Activated T-cell treated with anti-CD3 and anti-CD28 coated beads, Interleukin-2, amount 50 U/mL, for 24 hours (primary cell): Measurements from ENCODE around the gene TIGD1.
A peak's percentile ranks its signal among the peaks of the same experiment; 100 is the strongest.
"Not testable (repeated sequence)": the region's sequence is repeated elsewhere in the genome, so short reads cannot be mapped to it uniquely, and the experiment has no call there.

Experiments used
- DNase-seq: peaks from one replicate; pipeline ENCODE4 v3.0.0-alpha.2; 2020
- H3K27ac Mint-ChIP-seq: 2 replicates; pipeline ENCODE4 v1.8.0; 2020; ENCODE audit warnings: mild to moderate bottlenecking, mixed read lengths
- H3K27me3 Mint-ChIP-seq: 2 replicates; pipeline ENCODE4 v1.8.0; 2020; ENCODE audit warnings: mixed read lengths
- H3K36me3 Mint-ChIP-seq: 2 replicates; pipeline ENCODE4 v1.8.0; 2020; ENCODE audit warnings: low read depth, mixed read lengths
- H3K4me1 Mint-ChIP-seq: 2 replicates; pipeline ENCODE4 v1.8.0; 2020; ENCODE audit warnings: low read depth, mixed read lengths
- H3K4me3 Mint-ChIP-seq: 2 replicates; pipeline ENCODE4 v1.8.0; 2020; ENCODE audit warnings: mild to moderate bottlenecking, moderate library complexity, mixed read lengths
- H3K9me3 Mint-ChIP-seq: 2 replicates; pipeline ENCODE4 v1.8.0; 2020; ENCODE audit warnings: mixed read lengths

The TIGD1 gene

DNA sequence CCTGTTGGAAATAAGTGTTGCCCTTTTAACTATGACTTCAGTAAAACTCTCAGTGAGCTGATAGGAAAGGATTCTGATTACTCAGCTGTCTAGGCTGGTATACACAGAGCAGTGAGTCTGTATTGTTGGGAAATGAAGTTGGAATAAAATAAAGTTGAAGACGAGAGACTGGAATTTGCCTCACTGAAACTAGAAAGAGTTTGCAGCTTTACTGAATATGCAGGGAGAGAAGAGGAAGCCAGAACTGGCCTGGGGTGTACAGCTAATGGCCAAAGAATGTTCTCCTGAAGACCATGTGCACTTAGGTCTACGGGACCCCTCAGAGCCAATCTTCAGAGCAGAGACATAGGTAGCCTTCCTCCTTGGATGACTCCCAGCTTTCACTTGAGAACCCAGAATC lies 26.6 kb upstream of the TIGD1 start:
- Mint-ChIP-seq H3K9me3 (no peaks in the 10 kb centered on the region), H3K27me3 (no peaks in the 10 kb centered on the region), H3K4me3 (no peak overlapping the region), H3K4me1 (peaks cover 14% of the 10 kb centered on the region), H3K36me3 (peaks cover 83% of the 10 kb centered on the region), H3K27ac (no peak overlapping the region)
- DNase-seq, result no peak

DNA sequence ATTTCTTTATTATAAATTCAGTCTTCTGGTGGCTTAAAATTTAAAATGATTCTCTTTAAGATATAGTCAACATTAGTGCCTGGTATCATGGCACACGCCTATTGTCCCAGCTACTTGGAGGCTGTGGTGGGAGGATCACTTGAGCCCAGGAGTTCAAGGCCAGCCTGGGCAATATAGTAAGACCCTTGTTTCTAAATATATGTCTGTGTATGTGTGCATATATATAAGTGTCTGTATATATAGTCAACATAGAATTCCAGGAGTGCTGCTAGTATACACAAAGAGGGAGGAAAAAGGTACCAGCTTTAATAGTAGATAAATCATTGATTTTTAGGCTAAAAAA lies 25.0 kb upstream of the TIGD1 start:
- H3K9me3 Mint-ChIP-seq, result no peaks in the 10 kb centered on the region
- DNase-seq, result no peak
- peaks cover 12% of the 10 kb centered on the region for H3K4me1 Mint-ChIP-seq
- H3K27ac Mint-ChIP-seq, result no peak overlapping the region
- no peak overlapping the region for H3K4me3 Mint-ChIP-seq
- peaks cover 83% of the 10 kb centered on the region for H3K36me3 Mint-ChIP-seq
- H3K27me3 Mint-ChIP-seq, result no peaks in the 10 kb centered on the region

DNA sequence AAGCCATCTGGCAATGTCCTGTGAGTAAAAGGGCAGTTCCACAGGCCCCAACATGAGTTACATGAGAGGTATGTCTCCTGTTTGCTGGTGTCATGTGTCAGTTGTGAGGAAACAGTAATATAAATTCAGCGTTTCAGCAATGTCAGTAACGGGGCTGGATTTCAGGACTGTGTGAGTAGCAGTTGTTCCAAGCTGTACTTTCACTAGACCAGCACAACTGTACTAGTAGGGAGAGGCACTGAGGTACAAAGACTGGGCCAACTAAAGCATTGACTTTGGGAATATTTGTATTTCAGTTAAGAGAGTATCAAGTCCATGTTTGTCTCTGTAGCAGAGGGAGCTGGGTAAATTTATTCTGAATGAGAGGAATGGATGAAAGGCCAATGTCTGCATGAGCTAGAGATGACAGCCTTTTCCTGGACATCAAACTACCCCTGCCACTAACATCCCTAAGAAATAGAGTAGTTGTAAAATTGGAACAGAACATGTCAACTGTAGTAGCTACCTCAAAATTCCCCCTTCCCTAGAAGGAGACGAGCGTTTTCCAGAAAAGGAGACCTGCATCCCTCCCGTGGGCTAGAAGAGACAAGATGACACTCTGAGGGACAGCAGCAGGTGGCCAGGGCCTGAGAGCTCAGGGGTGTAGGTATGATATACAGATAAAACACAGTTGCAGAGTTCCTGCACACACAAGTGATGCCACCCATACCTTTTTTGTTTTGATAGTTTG lies 24.5 kb upstream of the TIGD1 start:
- Mint-ChIP-seq H3K4me1 (peaks cover 7% of the 10 kb centered on the region), H3K9me3 (no peaks in the 10 kb centered on the region), H3K27me3 (no peaks in the 10 kb centered on the region), H3K4me3 (no peak overlapping the region), H3K36me3 (peaks cover 85% of the 10 kb centered on the region), H3K27ac (no peak overlapping the region)
- no peak for DNase-seq

DNA sequence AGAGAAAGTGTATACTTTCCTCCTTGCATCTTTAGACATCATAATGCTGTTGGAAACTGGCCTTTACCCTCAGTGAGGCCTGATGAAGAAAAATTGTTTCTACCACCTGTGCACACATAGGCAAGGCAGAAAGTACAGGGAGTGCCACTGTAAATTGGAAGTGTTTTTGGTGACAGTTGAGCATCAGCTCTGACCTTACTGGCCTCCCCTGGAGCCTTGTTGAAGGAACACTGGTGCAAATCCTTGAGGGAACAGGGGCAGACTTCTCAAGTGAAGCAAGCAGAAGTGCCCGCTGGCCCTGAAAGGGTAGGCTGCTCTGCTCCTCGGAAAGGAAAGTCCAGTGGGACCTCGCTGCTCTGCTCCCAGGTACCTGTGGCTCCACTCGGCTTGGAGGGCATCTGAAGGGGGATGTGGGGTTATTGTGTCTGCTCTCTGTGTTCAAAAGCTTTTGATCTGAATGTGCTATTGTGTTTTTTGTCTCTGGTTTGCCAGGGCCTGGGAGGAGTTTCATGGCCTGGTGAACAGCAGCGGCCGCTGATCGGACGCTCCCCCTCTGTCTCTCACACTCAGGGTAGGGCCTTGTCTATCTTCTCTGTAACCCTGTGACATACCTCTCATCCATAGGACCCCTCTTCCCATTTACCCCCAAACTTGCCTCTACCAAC lies 23.5 kb upstream of the TIGD1 start:
- no peak overlapping the region for H3K4me3 Mint-ChIP-seq
- peaks cover 89% of the 10 kb centered on the region for H3K36me3 Mint-ChIP-seq
- H3K9me3 Mint-ChIP-seq, result no peaks in the 10 kb centered on the region
- no peak for DNase-seq
- no peak overlapping the region for H3K27ac Mint-ChIP-seq
- no peaks in the 10 kb centered on the region for H3K27me3 Mint-ChIP-seq
- H3K4me1 Mint-ChIP-seq, result peaks cover 6% of the 10 kb centered on the region

DNA sequence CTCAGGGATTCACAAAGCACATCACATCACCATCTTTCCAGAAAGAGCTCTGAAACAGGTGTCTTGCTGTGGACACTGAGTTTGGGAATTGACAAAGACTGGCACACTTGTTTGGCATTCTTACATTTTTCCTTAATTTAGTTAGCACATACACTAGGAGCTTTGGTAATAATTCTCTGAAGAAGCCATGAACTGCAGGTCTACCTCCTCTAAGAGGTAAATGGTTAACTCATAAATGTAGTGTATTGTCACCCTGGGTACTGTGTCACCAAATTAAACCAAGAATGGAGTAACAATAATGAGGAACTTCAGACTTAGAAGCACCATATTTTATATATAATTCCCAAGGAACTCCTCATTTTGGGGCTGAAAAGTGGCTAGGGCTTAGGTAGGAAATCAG lies 22.7 kb upstream of the TIGD1 start:
- no peak for DNase-seq
- Mint-ChIP-seq H3K4me1 (peaks cover 4% of the 10 kb centered on the region), H3K4me3 (no peak overlapping the region), H3K27me3 (no peaks in the 10 kb centered on the region), H3K27ac (no peak overlapping the region), H3K9me3 (no peaks in the 10 kb centered on the region), H3K36me3 (peaks cover 91% of the 10 kb centered on the region)

DNA sequence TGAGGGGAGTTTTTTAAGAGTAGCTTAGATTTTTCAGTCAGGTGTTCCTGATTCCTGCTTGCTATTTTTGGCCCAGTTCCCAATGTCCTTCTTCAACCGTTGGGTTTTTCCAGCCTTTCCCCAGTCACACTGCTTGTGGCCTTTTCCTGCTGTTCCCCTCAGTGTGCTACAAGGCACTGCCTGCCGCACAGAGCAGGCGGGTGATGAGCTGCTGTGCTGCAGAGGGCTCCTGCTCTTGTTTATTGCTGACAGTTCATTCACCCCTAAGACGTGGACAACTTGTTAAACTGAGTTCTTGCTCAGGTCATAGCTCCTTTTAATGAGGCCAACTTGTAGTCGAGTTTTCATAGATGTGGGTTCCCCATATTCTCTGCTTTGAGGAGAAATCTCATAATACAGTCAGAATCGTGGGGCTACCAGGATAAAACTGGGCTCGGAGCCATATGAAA lies 20.7 kb upstream of the TIGD1 start:
- Mint-ChIP-seq H3K4me1 (peaks cover under 1% of the 10 kb centered on the region), H3K27me3 (no peaks in the 10 kb centered on the region), H3K36me3 (peaks cover 97% of the 10 kb centered on the region), H3K9me3 (no peaks in the 10 kb centered on the region), H3K4me3 (no peak overlapping the region), H3K27ac (no peak overlapping the region)
- no peak for DNase-seq

DNA sequence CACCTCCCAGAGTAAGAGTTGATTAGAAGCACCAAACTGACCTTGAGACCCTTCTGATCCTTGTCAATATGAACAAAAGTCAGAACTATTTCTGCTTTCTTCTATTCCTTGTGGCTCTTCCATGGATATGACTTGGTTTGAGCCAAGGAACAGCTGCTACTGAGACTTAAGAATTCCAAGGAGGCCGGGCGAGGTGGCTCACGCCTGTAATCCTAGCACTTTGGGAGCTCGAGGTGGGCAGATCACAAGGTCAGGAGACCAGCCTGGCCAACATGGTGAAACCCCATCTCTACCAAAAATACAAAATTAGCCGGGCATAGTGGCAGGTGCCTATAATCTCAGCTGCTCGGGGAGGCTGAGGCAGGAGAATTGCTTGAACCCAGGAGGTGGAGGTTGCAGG lies 20.1 kb upstream of the TIGD1 start:
- not testable (repeated sequence) for H3K27me3 Mint-ChIP-seq, H3K27ac Mint-ChIP-seq, H3K4me3 Mint-ChIP-seq, H3K9me3 Mint-ChIP-seq, DNase-seq, H3K4me1 Mint-ChIP-seq
- H3K36me3 Mint-ChIP-seq, result peaks cover 99% of the 10 kb centered on the region

DNA sequence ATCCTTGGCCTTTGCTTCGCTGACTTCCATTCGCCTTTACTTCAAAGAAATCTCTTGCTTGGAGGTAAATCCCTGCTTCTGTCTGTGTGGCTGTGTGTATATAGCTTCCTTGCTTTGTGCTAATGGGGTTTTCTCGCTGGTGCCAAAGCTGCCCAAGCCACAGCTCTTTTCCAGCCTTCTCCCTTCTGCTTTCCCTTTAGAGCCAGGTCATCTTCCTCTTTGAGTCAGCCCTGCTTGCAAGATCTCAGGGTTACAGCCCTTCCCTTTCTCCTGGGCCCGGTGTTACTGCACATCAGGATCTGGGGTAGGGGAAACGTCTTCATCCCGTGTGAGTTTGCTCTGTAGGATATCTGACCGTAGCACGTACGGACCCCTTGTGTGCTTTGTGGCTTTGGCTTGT lies 19.2 kb upstream of the TIGD1 start:
- H3K4me3 Mint-ChIP-seq, result no peak overlapping the region
- H3K9me3 Mint-ChIP-seq, result no peaks in the 10 kb centered on the region
- peaks cover 99% of the 10 kb centered on the region for H3K36me3 Mint-ChIP-seq
- H3K27ac Mint-ChIP-seq, result no peak overlapping the region
- no peaks in the 10 kb centered on the region for H3K4me1 Mint-ChIP-seq
- no peak for DNase-seq
- no peaks in the 10 kb centered on the region for H3K27me3 Mint-ChIP-seq

DNA sequence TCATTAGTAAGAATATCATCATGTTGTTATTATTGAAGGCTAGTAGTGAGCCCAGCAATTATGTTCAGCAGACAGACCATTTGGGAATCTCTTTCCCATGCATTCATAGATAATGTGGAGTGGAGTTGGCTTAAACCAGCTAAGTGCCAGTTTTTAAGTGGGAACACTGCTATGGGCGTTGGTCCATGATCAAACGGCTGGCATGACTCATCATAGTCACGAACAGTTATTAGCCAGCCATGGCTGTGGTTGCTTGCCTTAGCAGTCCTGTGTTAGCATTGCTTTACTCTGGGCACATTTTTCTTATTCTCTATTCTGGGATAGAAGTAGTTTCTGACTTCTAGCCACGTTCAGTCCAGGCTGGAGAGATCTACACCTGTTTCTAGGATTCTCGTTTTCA lies 17.8 kb upstream of the TIGD1 start:
- no peak for DNase-seq
- H3K4me1 Mint-ChIP-seq, result no peaks in the 10 kb centered on the region
- H3K36me3 Mint-ChIP-seq, result peaks cover 98% of the 10 kb centered on the region
- no peaks in the 10 kb centered on the region for H3K27me3 Mint-ChIP-seq
- no peaks in the 10 kb centered on the region for H3K9me3 Mint-ChIP-seq
- no peak overlapping the region for H3K4me3 Mint-ChIP-seq
- no peak overlapping the region for H3K27ac Mint-ChIP-seq

DNA sequence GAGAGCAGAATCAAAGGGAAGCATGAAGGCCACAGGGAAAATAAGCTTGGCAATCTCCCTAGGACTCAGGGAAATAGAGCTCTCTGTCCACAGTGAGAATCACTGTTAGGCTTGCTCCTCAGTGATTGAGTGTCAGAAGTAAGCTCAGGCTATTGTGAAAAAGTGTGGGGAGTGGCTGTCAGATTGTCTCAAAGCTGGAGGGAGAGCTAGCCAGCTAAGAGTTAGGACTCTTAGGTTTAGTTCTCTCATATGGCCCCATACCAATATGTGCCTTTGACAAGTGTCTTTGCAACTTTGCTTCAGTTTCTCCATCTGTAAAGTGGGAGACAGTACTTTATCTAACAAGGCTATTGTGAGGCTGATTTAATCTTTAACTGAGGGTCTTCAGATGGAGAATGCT lies 17.4 kb upstream of the TIGD1 start:
- H3K36me3 Mint-ChIP-seq, result peaks cover 98% of the 10 kb centered on the region
- DNase-seq, result no peak
- H3K27me3 Mint-ChIP-seq, result no peaks in the 10 kb centered on the region
- no peaks in the 10 kb centered on the region for H3K4me1 Mint-ChIP-seq
- no peak overlapping the region for H3K27ac Mint-ChIP-seq
- H3K9me3 Mint-ChIP-seq, result no peaks in the 10 kb centered on the region
- no peak overlapping the region for H3K4me3 Mint-ChIP-seq

DNA sequence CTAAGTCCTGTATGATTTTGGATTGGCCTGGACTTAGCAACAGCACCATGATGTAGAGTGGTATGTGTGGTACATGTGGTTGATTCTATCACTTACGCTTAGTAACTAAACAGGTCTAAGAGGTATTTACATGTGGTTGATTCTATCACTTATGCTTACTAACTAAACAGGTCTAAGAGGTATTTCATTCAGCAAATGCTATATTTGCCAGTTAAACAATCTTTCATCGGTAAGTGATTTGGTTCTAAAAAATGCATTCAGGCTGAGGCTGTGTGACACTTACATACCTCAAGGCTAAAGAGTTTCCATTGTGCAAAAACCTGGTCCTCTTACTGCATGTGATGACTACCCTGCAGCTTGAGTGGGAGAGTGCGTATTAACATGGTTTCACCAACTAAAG lies 13.2 kb upstream of the TIGD1 start:
- peaks cover 95% of the 10 kb centered on the region for H3K36me3 Mint-ChIP-seq

DNA sequence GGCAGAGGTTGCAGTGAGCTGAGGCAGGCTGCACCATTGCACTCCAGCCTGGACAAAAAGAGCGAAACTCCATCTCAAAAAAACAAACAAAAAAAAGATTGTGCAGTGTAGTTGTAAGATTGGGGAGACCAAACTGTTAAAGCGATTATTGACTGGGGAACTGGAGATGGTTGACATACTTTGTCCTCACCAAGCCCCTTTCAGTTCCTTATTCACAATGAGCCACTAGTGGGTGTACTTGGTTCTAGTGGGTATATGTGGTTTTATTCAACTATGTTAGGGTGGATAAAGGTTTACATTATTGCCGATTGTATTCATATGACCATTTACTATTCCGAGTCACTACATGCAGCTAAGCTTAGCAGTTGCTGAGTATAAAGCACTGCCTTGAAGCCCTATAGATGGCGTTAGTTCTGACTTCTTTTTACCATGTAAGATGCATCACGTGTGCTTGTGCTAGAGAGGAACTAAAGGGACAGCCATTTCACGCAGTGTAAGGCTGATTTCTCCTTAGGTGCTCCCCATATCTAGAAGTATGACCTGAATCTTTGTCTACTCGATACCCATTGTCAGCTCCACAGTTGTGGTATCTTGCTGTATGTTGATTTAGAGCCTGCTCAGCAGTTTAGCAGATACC lies 12.3 kb upstream of the TIGD1 start:
- Mint-ChIP-seq H3K36me3 (peaks cover 92% of the 10 kb centered on the region), H3K27me3 (no peaks in the 10 kb centered on the region), H3K4me3 (no peak overlapping the region), H3K4me1 (no peaks in the 10 kb centered on the region), H3K27ac (no peak overlapping the region), H3K9me3 (no peaks in the 10 kb centered on the region)
- no peak for DNase-seq

More for the DNA sequence above, 13.2 kb upstream of the TIGD1 start:
- H3K27ac Mint-ChIP-seq, result no peak overlapping the region
- no peaks in the 10 kb centered on the region for H3K27me3 Mint-ChIP-seq
- no peaks in the 10 kb centered on the region for H3K9me3 Mint-ChIP-seq
- H3K4me1 Mint-ChIP-seq, result no peaks in the 10 kb centered on the region
- no peak overlapping the region for H3K4me3 Mint-ChIP-seq
- no peak for DNase-seq

DNA sequence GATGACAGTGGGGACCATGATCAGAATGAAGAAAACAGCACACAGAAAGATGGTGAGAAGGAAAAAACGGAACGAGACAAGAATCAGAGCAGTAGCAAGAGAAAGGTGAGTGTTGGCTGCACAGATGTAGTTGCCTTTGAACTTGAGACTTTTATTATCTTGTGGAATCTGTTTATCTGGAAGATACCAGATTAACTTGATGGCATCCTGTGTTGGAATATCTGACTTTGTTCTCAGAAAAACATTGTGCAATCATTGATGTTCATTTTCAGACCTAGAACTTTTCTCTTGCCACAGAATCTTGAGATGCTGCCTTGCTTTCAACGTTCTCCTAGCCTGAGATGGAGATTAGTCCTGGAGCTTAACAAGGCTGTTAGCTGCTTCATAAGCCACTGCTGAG lies 6.1 kb upstream of the TIGD1 start:
- Mint-ChIP-seq H3K27ac (peak overlapping the region; percentile 30), H3K36me3 (peaks cover 87% of the 10 kb centered on the region), H3K9me3 (no peaks in the 10 kb centered on the region), H3K4me3 (no peak overlapping the region), H3K27me3 (no peaks in the 10 kb centered on the region), H3K4me1 (peaks cover 41% of the 10 kb centered on the region)
- no peak for DNase-seq

DNA sequence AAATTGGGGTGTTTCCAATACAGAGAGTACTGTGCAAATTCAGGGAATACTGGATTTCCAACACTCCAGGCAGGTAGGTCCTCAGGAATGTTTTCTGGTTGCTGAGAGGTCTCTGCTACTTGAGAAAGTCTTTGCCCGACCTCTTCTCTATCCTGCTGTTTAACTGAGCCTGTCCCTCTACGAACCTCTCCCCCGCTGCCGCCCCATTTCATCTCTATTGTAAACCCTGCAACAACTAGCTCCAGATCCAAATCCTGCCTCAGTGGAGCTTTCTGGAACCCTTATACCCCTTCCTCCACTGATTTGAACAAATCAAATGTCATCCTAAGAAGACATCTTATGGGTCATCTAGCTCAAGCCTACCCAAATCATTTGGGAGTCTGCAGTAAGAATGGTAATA lies 1.4 kb upstream of the TIGD1 start:
- H3K36me3 Mint-ChIP-seq, result peaks cover 88% of the 10 kb centered on the region
- H3K27me3 Mint-ChIP-seq, result no peaks in the 10 kb centered on the region
- H3K4me1 Mint-ChIP-seq, result peaks cover 73% of the 10 kb centered on the region
- no peak for DNase-seq
- peaks cover 3% of the 10 kb centered on the region for H3K9me3 Mint-ChIP-seq
- H3K27ac Mint-ChIP-seq, result peak overlapping the region; percentile 99
- H3K4me3 Mint-ChIP-seq, result peak overlapping the region; percentile 97

DNA sequence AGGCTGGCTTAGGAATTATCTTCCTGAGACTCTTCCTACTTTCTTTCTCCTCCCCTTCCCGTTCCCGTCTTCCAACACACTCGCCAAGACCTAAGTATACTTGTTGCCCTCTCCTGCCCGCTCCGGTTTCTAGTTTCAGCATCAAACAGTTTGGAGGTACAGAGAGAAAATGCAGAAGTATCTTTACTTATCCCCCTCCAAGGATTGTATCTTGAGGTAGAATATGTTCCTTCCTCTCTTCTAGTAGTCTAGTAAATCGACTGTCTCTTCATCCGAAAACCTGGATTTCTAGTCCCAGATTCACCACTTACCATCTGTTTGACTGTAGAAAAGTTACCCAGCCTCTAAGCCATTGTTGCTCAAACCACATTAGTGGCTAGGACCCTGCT lies 887 bp upstream of the TIGD1 start:
- DNase-seq, result no peak
- Mint-ChIP-seq H3K36me3 (peaks cover 88% of the 10 kb centered on the region), H3K4me3 (peak overlapping the region; percentile 97)

More for the DNA sequence above, 887 bp upstream of the TIGD1 start:
- peaks cover 3% of the 10 kb centered on the region for H3K9me3 Mint-ChIP-seq
- H3K27ac Mint-ChIP-seq, result peak overlapping the region; percentile 99
- peaks cover 76% of the 10 kb centered on the region for H3K4me1 Mint-ChIP-seq
- H3K27me3 Mint-ChIP-seq, result no peaks in the 10 kb centered on the region
